Measurements from ENCODE around the gene SLF1.

SLF1 gene

GRCh38 chr5:94700592-94700991 lies 82.1 kb downstream of the SLF1 start:
- Histone ChIP-seq H3K36me3 (ENCODE audit: control insufficient read depth, insufficient read depth, low read length) (no peaks in the 10 kb centered on the region), H3K4me1 (no peaks in the 10 kb centered on the region), H3K9ac (no peak overlapping the region), H3K27ac (no peak overlapping the region), H3K79me2 (no peaks in the 10 kb centered on the region), H3K4me3 (ENCODE audit: low read depth, low read length) (no peak overlapping the region), H2AFZ (no peak overlapping the region), H3K4me2 (ENCODE audit: low read length) (no peak overlapping the region), H3K27me3 (ENCODE audit: control insufficient read depth, insufficient read depth, low read length) (no peaks in the 10 kb centered on the region), H3K9me3 (ENCODE audit: control insufficient read depth, low read length) (no peaks in the 10 kb centered on the region)
- no peak for TF ChIP-seq CTCF (IDR thresholded peaks at IDR 0.05)

- TF ChIP-seq CTCF (IDR thresholded peaks at IDR 0.05): no peak
- Histone ChIP-seq H2AFZ (no peak overlapping the region), H3K4me3 (ENCODE audit: low read depth, low read length) (no peak overlapping the region), H3K4me1 (peaks cover 5% of the 10 kb centered on the region), H3K9me3 (ENCODE audit: control insufficient read depth, low read length) (no peaks in the 10 kb centered on the region), H3K36me3 (ENCODE audit: control insufficient read depth, insufficient read depth, low read length) (no peaks in the 10 kb centered on the region), H3K79me2 (no peaks in the 10 kb centered on the region), H3K27me3 (ENCODE audit: control insufficient read depth, insufficient read depth, low read length) (no peaks in the 10 kb centered on the region), H3K27ac (no peak overlapping the region), H3K9ac (no peak overlapping the region), H3K4me2 (ENCODE audit: low read length) (no peak overlapping the region)
Measured at GRCh38 chr5:94702729-94703128, 84.3 kb downstream of the SLF1 start.

- Histone ChIP-seq H3K27ac (no peak overlapping the region), H3K9ac (no peak overlapping the region), H3K4me1 (peaks cover 6% of the 10 kb centered on the region), H3K36me3 (ENCODE audit: control insufficient read depth, insufficient read depth, low read length) (no peaks in the 10 kb centered on the region), H3K27me3 (ENCODE audit: control insufficient read depth, insufficient read depth, low read length) (no peaks in the 10 kb centered on the region), H3K4me3 (ENCODE audit: low read depth, low read length) (no peak overlapping the region), H3K79me2 (no peaks in the 10 kb centered on the region), H3K9me3 (ENCODE audit: control insufficient read depth, low read length) (no peaks in the 10 kb centered on the region), H2AFZ (no peak overlapping the region), H3K4me2 (ENCODE audit: low read length) (no peak overlapping the region)
- TF ChIP-seq CTCF (IDR thresholded peaks at IDR 0.05): no peak
Measured at GRCh38 chr5:94705427-94705826, 87.0 kb downstream of the SLF1 start.

- Histone ChIP-seq H2AFZ (no peak overlapping the region), H3K27ac (no peak overlapping the region), H3K27me3 (ENCODE audit: control insufficient read depth, insufficient read depth, low read length) (no peaks in the 10 kb centered on the region), H3K9ac (no peak overlapping the region), H3K4me3 (ENCODE audit: low read depth, low read length) (no peak overlapping the region), H3K9me3 (ENCODE audit: control insufficient read depth, low read length) (no peaks in the 10 kb centered on the region), H3K36me3 (ENCODE audit: control insufficient read depth, insufficient read depth, low read length) (no peaks in the 10 kb centered on the region), H3K4me2 (ENCODE audit: low read length) (no peak overlapping the region), H3K79me2 (no peaks in the 10 kb centered on the region), H3K4me1 (peaks cover 6% of the 10 kb centered on the region)
- TF ChIP-seq CTCF (IDR thresholded peaks at IDR 0.05): no peak
Measured at GRCh38 chr5:94707359-94707758, 88.9 kb downstream of the SLF1 start.

- Histone ChIP-seq H3K4me2 (ENCODE audit: low read length) (no peak overlapping the region), H3K27me3 (ENCODE audit: control insufficient read depth, insufficient read depth, low read length) (no peaks in the 10 kb centered on the region), H3K79me2 (no peaks in the 10 kb centered on the region), H2AFZ (no peak overlapping the region), H3K9ac (no peak overlapping the region), H3K4me1 (peaks cover 6% of the 10 kb centered on the region), H3K36me3 (ENCODE audit: control insufficient read depth, insufficient read depth, low read length) (no peaks in the 10 kb centered on the region), H3K4me3 (ENCODE audit: low read depth, low read length) (no peak overlapping the region), H3K27ac (no peak overlapping the region), H3K9me3 (ENCODE audit: control insufficient read depth, low read length) (no peaks in the 10 kb centered on the region)
- no peak for TF ChIP-seq CTCF (IDR thresholded peaks at IDR 0.05)
Measured at GRCh38 chr5:94709277-94709676, 90.8 kb downstream of the SLF1 start.
